Activated naive CD4-positive, alpha-beta T cell treated with anti-CD3 and anti-CD28 coated beads, Interleukin-2, amount 50 U/mL, for 16 hours (primary cell): Measurements from ENCODE around the gene PLAC1.

Source experiments
- DNase-seq: peaks from one replicate; pipeline ENCODE4 v3.0.0-alpha.2; 2020

The PLAC1 gene

DNA sequence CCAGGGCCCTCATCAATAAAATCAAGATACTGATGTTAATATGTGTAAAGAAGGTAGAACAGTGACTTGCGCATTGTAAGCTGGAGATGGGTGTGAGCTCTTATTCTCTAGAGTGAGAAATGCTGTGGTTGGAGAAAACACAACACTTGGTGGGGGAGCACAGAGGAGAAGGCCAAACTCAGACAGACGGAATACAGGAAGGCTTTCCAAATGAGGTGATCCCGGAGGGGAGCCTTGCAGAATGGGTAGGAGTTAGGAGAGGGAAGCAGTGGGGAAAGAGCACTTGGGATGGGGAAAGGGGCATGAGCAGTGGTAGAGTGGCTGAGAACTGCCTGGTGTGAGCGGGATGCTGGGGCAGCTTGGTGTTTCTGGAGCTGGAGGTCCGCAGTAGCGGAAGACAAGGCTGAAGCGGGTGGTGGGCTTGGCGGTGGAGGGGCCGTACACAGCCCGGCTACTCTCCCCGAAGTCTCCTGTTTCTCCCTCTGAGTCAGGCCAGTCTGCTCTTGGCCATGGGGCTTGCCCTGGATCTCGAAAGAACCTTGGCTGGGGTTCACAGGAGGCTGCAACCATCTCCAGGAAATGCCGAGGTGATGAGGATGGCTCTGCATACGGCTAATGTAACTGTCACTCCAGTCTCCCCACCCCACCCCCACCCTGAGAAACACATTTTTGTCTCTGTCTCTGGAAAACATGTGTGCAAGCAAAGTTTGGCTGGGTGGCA is 11.3 kb upstream of the PLAC1 start:
- DNase-seq: no peak

DNA sequence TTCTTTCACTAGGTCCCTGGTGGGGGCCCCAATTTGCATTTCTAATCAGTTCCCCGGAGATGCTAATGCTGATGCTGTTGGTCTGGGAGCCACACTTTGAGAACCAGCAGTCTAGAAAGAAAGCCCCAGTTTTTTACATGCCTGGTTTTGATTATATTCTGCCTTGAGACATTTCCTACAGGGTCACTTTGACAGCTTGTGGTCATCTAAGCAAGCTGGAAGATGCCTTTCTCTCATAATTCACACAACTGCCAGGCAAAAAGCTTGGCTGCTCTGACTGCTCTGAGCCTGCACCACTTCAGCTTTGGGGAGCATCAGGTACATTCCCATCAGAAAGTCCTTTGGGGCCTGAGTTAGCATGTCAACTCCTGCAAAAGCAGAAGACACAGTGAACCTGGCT is 5.9 kb upstream of the PLAC1 start:
- no peak for DNase-seq

DNA sequence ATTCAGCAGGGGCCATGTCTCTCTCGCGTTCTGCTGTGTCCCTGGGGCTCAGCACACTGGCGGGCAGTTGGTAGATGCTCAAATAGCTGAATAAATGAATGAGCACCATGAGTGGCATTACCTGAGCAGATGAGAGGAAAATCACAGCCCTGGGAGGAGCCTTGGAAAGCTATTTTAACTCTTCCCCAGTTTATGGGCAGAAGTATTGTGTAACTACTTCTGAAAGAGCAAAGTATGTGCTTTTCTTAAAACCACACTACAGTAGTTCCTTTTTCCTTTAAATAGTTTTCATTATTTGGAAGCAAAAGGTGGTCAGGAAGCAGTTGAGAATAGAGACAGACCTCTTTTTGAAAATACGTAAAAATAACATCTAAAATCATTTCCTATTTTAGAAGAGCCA is 3.0 kb upstream of the PLAC1 start:
- no peak for DNase-seq

DNA sequence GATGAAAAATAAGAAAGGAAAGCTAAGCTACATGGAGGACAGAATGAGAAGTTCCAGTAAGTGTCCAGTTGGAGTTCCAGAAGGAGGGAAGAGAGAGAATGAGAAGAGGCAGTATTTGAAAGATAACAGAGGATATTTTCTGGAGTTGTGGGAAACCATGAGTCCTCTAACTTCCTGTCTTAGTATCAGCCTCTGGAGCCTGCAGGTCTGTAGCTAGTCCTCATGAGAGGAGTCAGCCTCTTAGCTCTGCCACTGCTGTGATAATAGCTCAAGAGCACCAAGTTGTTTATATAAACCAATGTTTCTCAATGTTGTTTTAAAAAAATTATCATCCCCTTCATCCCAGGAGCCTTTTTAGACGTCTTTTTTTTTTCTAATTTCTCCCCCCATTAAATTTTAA is 2.4 kb upstream of the PLAC1 start:
- DNase-seq: no peak

DNA sequence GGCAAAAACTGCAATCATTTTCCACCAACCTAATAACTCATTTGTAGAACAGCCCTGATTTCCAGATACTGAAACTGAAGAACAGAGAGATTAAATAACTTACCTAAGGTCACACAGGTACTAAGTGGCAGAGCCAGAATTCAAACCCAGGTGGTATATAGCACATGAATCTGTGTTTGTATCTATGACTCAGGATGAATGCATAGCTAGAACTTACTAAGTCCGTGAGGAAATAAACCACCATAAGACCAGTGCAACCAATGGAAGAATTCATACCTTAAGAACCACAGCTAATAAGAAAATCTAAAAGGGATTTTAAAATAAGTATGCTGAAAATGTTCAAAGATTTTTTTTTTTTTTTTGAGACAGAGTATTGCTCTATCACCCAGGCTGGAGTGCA is 1.5 kb upstream of the PLAC1 start:
- no peak for DNase-seq

DNA sequence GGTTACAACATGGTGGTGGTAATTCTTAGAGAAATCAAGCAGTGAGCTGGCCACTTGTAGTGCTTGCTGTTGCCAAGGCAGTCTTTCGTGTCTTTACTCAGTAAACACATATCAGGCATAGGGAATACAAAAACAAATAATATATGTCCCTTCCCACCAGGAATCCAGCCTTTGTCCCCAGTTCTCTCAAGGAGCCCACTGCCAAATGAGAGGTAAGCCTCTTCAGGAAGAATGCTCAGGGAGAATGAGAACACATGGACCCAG is 421 bp upstream of the PLAC1 start:
- DNase-seq: no peak

DNA sequence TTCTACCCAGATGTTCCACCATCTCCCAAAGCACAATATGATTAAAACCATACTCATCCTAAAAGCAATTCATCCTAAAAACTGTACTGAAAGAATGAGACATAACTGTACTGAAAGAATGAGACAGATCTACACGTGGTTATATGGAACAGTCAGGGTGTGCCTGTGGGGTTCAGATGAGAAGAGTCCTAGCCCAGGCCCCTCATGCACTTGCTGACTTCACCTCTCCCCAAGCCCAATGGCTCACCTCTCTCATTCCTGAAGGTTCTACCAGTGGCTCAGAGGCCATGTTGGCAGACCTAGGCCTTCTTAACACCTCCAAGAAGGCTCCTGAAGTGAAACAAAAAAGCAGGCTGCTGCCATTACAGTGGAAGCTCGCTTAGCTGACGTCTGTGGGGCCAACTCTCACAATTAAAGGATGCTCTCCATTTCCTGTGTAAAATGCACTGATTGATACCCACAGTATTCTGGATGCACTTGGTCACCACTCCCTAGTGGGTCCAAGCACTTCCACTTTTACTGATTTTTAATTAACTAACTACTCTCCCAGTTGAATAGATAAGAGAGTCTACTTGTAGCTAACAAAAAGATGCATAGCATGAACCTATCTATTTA is 3.8 kb downstream of the PLAC1 start:
- peak; percentile 26 for DNase-seq

DNA sequence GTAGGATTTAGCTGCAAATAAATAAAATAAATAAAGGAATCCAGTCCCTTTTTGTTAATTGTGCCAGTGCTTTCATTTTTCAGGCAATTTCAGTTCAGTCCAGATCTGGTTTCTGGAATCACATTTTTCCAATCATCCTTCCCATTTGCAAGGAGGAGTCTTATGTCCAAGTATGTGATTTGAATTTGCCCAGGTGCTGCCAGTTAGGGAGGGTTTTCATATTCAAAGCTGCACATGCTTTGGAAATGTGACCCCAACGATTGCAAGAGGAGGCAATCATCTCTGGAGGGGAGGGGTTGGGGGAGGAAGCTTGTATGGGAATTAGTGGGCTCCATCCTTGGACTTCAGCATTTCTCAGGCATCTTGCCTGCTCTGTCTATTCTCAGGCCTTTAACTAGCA is 4.4 kb downstream of the PLAC1 start:
- no peak for DNase-seq

DNA sequence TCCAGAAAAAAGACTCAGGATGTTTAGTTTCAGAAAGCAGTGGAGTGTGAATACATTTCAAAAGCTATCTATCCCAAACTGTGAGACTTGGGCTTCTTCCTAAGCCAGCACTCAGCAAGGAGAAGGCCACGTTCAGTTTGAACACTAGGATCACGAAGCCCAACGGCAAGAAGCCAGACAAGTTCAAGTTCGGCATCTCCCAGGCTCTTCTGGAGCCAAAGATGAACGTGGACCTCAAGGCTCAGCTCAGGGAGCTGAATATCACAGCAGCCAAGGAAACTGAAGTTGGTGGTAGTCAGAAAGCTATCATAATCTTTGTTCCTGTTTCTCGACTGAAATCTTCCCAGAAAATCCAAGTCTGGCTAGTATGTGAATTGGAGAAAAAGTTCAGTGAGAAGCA is 7.6 kb downstream of the PLAC1 start:
- DNase-seq: no peak

DNA sequence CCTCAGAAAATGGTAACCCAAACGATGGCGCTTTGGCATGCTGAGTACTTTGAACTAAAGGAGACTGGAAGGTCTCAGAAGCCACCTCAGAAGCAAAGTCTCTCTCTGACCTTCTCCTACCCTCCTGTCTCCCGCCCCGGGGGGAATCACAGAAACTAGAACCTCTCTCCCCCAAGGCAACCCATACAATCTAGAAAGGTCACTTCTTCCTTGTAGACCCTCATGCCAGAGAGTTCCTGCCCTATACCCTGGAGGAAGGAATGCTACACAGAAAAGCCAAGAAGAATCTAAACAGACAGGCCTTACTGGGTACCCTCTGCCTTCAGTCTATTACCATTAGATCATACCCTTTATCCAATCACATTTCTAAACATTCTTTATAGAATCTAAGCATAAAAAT is 8.5 kb downstream of the PLAC1 start:
- no peak for DNase-seq

DNA sequence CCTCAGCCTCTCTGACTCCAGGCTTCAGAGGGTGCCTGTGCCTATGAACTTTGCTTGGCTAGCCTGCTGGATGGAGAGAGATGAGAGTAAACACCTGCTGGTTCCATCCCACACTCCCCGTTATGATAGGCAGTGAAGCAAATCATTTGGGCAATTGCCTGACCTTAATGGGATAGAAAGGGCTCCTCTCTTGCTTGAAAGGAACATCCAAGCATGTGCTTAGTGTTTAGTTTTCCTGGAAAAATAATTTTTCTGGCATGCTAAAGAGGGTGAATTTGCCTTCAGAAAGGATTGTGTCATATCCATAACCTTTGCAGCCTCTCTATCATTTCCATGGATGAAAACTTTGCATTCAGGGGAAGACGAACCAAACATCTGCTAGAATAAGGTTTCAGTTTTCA is 10.8 kb downstream of the PLAC1 start:
- DNase-seq: no peak

DNA sequence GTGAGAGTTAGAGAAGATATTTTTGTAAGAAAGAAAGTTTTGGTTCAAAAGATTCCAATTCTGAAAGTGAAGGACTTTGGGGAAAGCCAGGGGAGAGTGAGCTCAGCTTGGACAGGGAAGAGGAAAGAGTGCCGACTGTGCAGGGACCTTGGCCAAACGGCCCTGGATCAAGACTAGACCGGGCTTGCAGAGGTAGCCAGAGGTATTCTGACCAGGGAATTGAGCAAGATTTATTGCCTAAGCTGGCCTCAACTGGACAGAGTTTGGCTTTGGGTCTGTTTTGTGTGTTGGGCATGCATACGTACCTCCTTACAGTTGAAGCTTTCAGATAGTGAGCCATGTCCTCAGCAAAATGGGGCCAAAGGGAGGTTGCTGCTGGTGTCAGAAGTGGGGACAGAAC is 11.6 kb downstream of the PLAC1 start:
- no peak for DNase-seq

DNA sequence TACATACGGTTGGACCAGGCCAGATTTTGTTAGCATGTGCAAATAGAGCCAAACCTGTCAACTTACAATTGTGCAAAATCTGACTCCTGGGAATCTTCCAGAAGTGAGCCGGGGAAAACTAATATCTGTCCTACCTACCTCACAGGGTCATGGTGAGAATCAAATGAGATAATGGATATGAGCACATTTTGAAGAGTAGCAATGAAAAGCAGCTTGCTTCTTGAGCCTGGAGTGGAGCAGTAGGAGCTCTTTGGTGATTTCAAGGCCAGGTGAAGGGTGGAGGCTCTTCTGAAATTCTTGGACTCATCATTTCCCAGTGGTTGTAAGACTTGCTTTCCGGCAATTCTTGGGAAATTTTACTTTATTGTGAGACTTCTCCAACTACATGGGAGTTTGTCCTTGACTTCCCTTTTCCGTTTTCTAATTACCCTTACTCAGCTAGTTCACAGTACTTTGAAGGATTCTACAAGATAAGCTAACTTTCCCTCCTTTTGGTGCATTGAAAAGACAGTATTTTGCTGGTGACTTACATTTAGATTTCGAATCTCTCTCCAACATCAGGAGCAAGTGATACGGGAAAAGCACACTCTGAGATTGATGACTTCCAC is 12.2 kb downstream of the PLAC1 start:
- no peak for DNase-seq

DNA sequence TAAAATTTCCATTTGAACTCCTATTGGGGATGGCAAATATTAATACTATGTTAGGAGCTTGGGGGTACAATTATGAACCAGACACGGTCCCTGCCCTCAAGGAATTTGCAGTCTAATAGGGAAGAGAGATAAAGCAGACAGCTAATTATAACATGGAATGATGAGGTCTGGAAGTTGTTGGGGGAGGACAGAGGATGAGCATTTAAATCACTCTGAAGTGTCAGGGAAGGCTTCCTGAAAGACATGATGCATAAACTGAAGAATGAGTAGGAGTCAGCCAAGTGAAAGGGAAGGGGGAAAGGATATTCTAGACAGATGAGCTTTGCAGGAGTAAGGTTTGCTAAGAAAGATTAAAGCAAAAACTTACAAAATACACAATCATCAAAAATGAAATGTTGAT is 15.9 kb downstream of the PLAC1 start:
- no peak for DNase-seq

DNA sequence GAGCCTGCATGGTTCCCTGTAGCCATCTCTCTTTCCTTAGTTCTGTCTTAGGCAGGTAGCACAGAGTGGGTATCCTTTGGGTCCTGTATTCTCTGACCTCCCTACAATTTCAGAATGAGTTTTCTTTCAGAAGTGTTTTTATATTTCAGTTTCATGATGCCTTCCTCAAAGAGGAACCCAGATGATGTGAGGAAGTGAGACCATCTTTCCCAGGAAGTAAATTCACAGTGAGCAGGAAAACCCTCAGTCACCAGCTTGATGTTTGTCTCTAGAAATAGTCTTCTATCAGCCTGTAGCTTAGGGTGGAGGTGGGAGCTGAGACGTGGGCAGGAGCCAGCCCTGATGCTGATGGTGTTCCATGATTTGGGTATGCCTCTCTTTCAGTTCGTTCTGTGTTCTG is 16.9 kb downstream of the PLAC1 start:
- no peak for DNase-seq

DNA sequence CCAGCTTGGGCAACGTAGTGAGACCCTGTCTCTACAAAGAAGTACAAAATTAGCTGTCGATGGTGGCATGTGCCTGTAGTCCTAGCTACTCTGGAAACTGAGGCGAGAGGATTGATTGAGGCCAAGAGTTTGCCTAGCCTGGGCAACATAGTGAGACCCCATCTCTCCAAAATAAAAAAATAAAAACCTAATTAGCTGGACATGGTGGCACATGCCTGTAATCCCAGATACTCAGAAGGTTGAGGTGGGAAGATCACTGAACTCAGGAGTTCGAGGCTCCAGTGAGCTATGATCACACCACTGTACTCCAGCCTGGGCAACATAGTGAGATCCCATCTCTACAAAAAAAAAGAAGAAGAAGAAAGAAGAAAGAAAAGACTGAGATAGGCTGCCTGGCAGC is 17.4 kb downstream of the PLAC1 start:
- no peak for DNase-seq

DNA sequence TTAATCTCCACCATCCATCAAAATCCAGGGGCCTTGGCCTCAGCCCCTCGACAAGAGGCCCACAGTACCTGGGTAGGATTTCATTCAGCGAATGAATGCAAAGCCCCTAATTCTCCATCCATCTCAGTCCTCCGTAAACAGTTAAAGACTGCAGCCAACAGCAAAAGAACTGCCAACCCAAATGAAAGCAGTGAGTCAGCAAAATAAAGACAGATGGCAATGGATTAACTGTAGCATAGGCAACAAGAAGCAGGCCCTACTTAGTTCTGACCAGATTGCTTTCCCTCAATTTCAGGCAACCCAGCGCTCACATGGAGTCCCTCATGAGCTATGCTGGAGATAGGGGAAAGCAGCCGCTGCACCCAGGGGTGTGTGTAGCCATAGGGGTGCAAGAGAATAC is 21.4 kb downstream of the PLAC1 start:
- no peak for DNase-seq

DNA sequence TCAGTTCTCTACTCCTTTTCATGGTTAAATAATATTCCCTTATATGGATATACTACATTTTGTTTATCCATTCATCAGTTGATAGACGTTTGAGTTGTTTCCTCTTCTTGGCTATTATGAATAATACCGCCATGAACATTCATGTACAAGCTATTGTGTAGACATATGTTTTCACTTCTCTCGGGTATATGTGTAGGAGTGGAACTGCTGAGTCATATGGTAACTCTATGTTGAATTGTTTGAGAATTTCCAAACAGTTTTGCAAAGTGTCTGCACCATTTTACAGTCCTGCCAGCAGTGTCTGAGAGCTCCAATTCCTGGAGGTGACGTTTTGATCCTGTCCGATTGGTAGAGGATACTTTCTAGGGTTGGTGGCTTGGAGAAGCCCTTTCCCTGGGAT is 23.6 kb downstream of the PLAC1 start:
- DNase-seq: no peak

DNA sequence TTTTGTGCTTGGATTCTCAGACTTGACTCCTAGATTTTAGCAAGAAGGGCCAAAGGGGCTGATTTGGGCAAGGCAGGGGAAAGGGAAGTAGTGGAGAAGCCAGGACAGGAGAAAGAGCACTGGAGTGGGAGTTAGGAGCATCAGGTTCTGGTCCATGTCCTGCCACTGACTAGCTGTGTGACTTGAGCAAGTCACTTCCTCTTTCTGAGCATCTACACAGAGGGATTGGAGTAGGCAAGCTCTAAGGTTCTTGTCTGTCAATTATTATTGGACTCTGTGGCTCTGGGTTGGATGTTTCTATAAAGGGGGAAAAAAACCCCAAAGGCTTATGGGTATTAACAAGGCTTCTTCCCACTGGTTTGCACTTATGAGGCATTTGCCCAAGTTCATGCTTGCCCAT is 24.4 kb downstream of the PLAC1 start:
- no peak for DNase-seq

DNA sequence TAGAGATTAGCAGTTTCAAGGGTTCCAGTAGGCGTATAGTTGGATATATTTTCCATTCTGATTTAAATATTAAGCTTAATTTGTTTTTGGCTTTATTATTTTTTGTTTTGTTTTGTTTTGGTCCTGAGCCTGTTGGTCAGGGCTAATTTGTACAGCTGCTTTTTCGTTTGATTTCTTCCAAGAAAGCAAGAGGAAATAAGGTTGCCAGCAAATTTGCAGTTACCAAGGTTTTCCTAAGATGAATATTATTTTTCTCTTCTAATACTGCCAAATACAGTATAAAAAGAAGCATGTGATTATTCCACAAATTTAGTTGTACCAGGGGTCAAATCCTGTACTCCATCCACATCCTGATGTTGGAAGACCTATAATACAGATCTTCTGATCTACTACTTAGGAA is 24.9 kb downstream of the PLAC1 start:
- no peak for DNase-seq

DNA sequence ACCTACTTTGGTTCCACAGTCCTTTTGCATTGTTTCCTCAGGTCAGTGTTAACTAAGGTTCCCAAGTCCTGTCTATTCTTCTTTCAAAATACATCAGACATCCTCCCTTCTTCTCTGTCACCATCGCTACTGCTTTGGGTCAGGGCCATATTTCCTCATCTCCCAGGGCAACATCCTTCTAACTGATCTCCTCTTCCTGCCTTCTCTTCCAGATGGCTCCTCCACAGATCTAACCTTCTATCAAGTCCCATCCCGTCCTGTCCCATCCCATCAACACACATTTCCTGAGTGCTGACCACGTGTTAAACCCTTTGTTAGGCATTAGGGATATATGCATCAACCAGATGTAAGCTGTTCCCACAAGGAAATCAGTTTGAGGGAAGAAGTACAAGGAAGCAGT is 25.9 kb downstream of the PLAC1 start:
- no peak for DNase-seq

DNA sequence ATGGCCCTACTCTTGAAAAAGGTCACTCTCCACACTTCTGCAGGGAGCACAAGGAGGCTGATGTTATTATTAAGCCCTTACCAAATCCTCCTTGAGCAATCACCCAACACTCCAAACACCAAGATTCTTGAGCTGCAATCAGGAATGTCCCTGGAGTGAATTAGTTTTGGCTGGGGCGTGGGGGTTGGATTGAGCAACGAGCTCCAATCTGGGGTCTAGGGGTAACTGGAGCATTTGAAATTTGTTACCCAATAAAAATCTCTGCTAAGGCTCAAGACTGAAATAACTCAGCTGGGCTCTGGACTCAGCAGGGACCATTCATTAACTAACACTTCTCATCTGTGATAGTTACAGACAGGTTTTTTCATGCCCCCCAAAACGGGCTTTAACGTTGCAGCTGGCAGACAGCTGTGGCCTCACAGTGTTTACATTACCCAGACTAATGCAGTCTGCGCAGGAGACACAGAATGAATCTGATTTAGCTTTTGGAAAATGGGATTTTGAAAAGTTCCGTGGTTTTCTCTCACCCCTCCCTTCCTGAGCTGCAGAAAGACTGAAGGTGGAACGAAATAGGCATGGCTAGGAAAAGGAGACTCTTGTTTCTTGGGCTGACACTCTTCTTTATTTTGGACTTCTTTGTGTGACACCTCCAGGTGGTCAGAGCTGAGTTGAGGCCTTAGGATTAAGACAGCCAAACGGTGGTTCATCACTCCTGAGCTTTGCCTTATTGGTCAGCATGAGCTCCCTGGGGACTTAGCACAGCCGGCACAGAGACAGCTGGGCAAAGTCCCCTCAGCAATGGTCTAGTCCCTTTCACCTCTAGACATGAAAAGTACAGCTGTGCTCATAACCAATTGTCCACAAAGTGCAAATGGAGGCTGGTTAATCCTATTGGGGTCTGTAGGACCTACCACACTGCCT is 26.6 kb downstream of the PLAC1 start:
- no peak for DNase-seq

DNA sequence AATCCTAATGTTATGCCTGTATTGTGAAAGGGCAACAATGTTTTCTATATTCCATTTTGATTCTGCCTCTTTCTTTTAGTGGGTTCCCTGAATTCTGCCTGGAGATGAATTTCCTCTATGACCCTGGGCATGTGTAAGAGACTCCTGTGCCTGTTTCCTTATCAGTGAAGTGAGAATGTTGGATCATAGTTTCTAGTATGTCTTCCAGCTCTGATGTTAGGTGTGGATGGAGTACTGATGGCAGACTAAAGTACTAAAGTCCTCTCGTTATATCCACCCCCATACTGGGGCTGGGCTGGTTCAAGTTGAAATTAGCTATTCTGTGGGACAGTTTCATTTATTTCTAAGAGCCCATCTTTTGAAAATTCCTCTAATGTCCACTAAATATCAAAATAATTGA is 29.6 kb downstream of the PLAC1 start:
- DNase-seq: no peak

DNA sequence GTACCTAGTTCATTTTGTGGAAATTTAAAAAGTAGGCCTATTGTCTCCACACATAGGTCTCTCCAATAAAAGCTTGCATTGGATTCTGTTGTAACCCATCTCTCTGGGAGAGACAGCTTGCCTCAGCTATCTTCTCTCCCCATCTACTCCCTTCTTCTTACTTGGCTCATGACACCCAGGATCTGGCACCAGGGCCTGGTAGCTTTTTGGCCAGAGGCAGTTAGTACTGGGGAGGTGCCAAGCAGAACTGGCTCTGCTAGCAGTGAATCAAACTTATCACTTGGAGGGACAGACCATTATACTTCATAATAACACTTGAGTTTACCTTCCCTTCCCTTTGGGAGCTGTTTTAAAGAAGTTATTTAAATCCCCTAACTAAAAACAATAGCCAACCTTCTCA is 31.8 kb downstream of the PLAC1 start:
- DNase-seq: no peak
